Endodermal cell (in vitro differentiated cells): ENCODE data around the gene AP4B1. TPM values are rescaled to one million over a fixed set of nuclear protein-coding genes. Genes with fewer than 3 reads are reported as not detected.

ENCODE experiments used
- DNase-seq: peaks from one replicate; pipeline ENCODE4 v3.0.0-alpha.2; 2017
- H3K27ac ChIP-seq: 2 replicates; pipeline ENCODE4 v1.5.1; 2013; ENCODE audit warnings: mild to moderate bottlenecking, low read depth, low read length, moderate library complexity
- H3K27me3 ChIP-seq: 2 replicates; pipeline ENCODE4 v1.6.1; 2013; ENCODE audit warnings: mild to moderate bottlenecking, low read length, moderate library complexity; ENCODE audit not compliant: insufficient read depth, control insufficient read depth, poor library complexity, severe bottlenecking
- H3K36me3 ChIP-seq: 2 replicates; pipeline ENCODE4 v1.7.0; 2013; ENCODE audit warnings: mild to moderate bottlenecking, low read length, moderate library complexity; ENCODE audit not compliant: control insufficient read depth, insufficient read depth
- H3K4me1 ChIP-seq: one replicate; pipeline ENCODE4 v1.7.0; 2013; ENCODE audit warnings: low read length; ENCODE audit not compliant: control insufficient read depth, insufficient read depth
- H3K4me3 ChIP-seq: 2 replicates; pipeline ENCODE4 v1.5.1; 2013; ENCODE audit warnings: mild to moderate bottlenecking, low read length, moderate library complexity
- H3K9ac ChIP-seq: 2 replicates; pipeline ENCODE4 v1.6.1; 2013; ENCODE audit warnings: mild to moderate bottlenecking, low read length, moderate library complexity; ENCODE audit not compliant: poor library complexity, severe bottlenecking; ENCODE audit errors: extremely low read depth
- H3K9me3 ChIP-seq: 2 replicates; pipeline ENCODE4 v1.6.1; 2013; ENCODE audit warnings: mild to moderate bottlenecking, low read length, moderate library complexity; ENCODE audit not compliant: control insufficient read depth
- H3K27ac Mint-ChIP-seq: 2 replicates; pipeline ENCODE4 v1.8.0; 2020; ENCODE audit warnings: mixed read lengths
- H3K27me3 Mint-ChIP-seq: 2 replicates; pipeline ENCODE4 v1.8.0; 2021; ENCODE audit warnings: mild to moderate bottlenecking, mixed read lengths; ENCODE audit not compliant: insufficient read depth
- H3K36me3 Mint-ChIP-seq: 2 replicates; pipeline ENCODE4 v1.8.0; 2020; ENCODE audit warnings: low read depth, mixed read lengths
- H3K4me1 Mint-ChIP-seq: 2 replicates; pipeline ENCODE4 v1.8.0; 2020; ENCODE audit warnings: mixed read lengths
- H3K4me3 Mint-ChIP-seq: 2 replicates; pipeline ENCODE4 v1.8.0; 2020; ENCODE audit warnings: mild to moderate bottlenecking, moderate library complexity, mixed read lengths
- H3K9me3 Mint-ChIP-seq: 2 replicates; pipeline ENCODE4 v1.8.0; 2020; ENCODE audit warnings: mild to moderate bottlenecking, mixed read lengths
- CTCF ChIP-seq: fragments of 200-600 bp; sonication (generic); conservative IDR thresholded peaks from 2 replicates; pipeline ENCODE4 v1.5.0; 2021; ENCODE audit warnings: antibody characterized with exemption, mild to moderate bottlenecking
- WGBS, 2 experiments: methylation state at CpG; one replicate each; pipeline versions ENCODE4 v1.1.5 to v1.1.7; 2013; ENCODE audit warnings: missing lambda C conversion rate in 2 of 2, mixed read lengths in 1 of 2; ENCODE audit not compliant: insufficient coverage in 1 of 2, insufficient read length in 1 of 2; 5-methylcytosine and 5-hydroxymethylcytosine counted together
- total RNA-seq, 2 donors: library from RNA; stranded (reverse); fragmentation: NEBNext Ultra II Directional in 1 of 2; extraction: Animal tissue kit (Norgen Biotek cat#: 25700) in 1 of 2; gene quantifications; 2 replicates in 1 of 2; 3 replicates in 1 of 2; pipeline ENCODE4 v1.2.1, GENCODE V29; 2021

AP4B1 gene
- total RNA-seq, 2 donors from 2014 or later, result 9.6 to 14.7 TPM

GRCh38 chr1:113934006-113934405, 29.4 kb upstream of the AP4B1 start:
- Mint-ChIP-seq H3K4me3 (no peak overlapping the region), H3K4me1 (peaks cover 48% of the 10 kb centered on the region), H3K27ac (no peak overlapping the region), H3K27me3 (no peaks in the 10 kb centered on the region), H3K36me3 (peaks cover 4% of the 10 kb centered on the region), H3K9me3 (peaks cover 2% of the 10 kb centered on the region)
- no peak for DNase-seq
- Histone ChIP-seq H3K4me1 (no peaks in the 10 kb centered on the region), H3K27ac (no peak overlapping the region), H3K4me3 (no peak overlapping the region), H3K27me3 (no peaks in the 10 kb centered on the region), H3K36me3 (no peaks in the 10 kb centered on the region), H3K9me3 (peaks cover 3% of the 10 kb centered on the region), H3K9ac (no peak overlapping the region)
- no peak for TF ChIP-seq CTCF

DNA sequence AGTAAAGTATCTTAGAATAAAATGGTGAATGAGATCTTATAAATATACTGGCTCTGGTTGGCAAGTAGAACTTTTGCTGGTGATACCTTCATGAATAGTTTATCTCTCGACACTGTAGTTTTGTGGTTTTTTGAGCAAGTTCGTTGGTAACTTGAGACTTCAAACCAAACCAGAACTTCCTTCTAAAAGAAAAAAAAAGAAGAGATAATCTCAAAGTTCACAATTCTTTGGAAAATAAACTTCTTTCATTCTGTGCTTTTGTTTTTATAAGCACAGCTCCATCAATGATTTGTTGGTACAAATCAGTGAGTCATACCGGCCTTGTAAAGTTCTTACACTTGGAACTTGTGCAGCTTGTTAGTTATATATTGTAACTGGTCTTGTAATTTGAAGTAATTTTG, 26.9 kb upstream of the AP4B1 start:
- Histone ChIP-seq H3K27me3 (no peaks in the 10 kb centered on the region), H3K27ac (no peak overlapping the region), H3K4me1 (peaks cover 8% of the 10 kb centered on the region), H3K36me3 (no peaks in the 10 kb centered on the region), H3K4me3 (peak overlapping the region; percentile 96), H3K9ac (peak overlapping the region; percentile 86), H3K9me3 (peaks cover 3% of the 10 kb centered on the region)
- Mint-ChIP-seq H3K9me3 (peaks cover 2% of the 10 kb centered on the region), H3K27me3 (no peaks in the 10 kb centered on the region), H3K36me3 (peaks cover 4% of the 10 kb centered on the region), H3K4me3 (peak overlapping the region; percentile 88), H3K27ac (no peak overlapping the region), H3K4me1 (peaks cover 41% of the 10 kb centered on the region)
- TF ChIP-seq CTCF, result no peak
- WGBS, 2 experiments, result 76 to 78% methylated on average over 3 of the region's 3 CpGs
- DNase-seq, result no peak

- Mint-ChIP-seq H3K27ac (peak overlapping the region; percentile 79), H3K4me3 (peak overlapping the region; percentile 88), H3K4me1 (peaks cover 36% of the 10 kb centered on the region), H3K27me3 (no peaks in the 10 kb centered on the region), H3K36me3 (peaks cover 4% of the 10 kb centered on the region), H3K9me3 (peaks cover 2% of the 10 kb centered on the region)
- WGBS, 2 experiments, result 0 to 10% methylated on average over 1 to 7 of the region's 8 CpGs
- no peaks in the 10 kb centered on the region for H3K27me3 ChIP-seq
- peak; percentile 57 for DNase-seq
- H3K9me3 ChIP-seq, result peaks cover 3% of the 10 kb centered on the region
- no peaks in the 10 kb centered on the region for H3K36me3 ChIP-seq
- peak overlapping the region; percentile 96 for H3K4me3 ChIP-seq
- H3K4me1 ChIP-seq, result peaks cover 8% of the 10 kb centered on the region
- H3K9ac ChIP-seq, result peak overlapping the region; percentile 86
- H3K27ac ChIP-seq, result peak overlapping the region; percentile 68
- TF ChIP-seq CTCF, result no peak
These were observed 26.0 kb upstream of the AP4B1 start for GRCh38 chr1:113930499-113931161.
